ENCODE measurements around the gene LALBA. TPM values are rescaled to one million over a fixed set of nuclear protein-coding genes. Genes with fewer than 3 reads are reported as not detected.
"Not testable (repeated sequence)": the region's sequence is repeated elsewhere in the genome, so short reads cannot be mapped to it uniquely, and the experiment has no call there.

Gene LALBA
- total RNA-seq, 1 donor: not detected

- not testable (repeated sequence) for H3K4me1 ChIP-seq (ENCODE audit: insufficient read depth, low read length); H3K9me3 ChIP-seq (ENCODE audit: low read depth, low read length); H3K27me3 ChIP-seq (ENCODE audit: insufficient read depth, low read length); H3K4me3 ChIP-seq (ENCODE audit: low read length)
These were observed 16.0 kb downstream of the LALBA start for GRCh38 chr12:48553666-48554343.

GRCh38 chr12:48551636-48552035 is 18.2 kb downstream of the LALBA start:
- not testable (repeated sequence) for H3K27me3 ChIP-seq (ENCODE audit: insufficient read depth, low read length); H3K4me3 ChIP-seq (ENCODE audit: low read length); H3K4me1 ChIP-seq (ENCODE audit: insufficient read depth, low read length); H3K9me3 ChIP-seq (ENCODE audit: low read depth, low read length)

GRCh38 chr12:48547012-48547411 is 22.8 kb downstream of the LALBA start:
- not testable (repeated sequence) for H3K27me3 ChIP-seq (ENCODE audit: insufficient read depth, low read length); H3K4me1 ChIP-seq (ENCODE audit: insufficient read depth, low read length); H3K4me3 ChIP-seq (ENCODE audit: low read length); H3K9me3 ChIP-seq (ENCODE audit: low read depth, low read length)

GRCh38 chr12:48545833-48546469 is 23.9 kb downstream of the LALBA start:
- H3K4me3 ChIP-seq (ENCODE audit: low read length): no peak overlapping the region
- H3K4me1 ChIP-seq (ENCODE audit: insufficient read depth, low read length): no peaks in the 10 kb centered on the region
- H3K9me3 ChIP-seq (ENCODE audit: low read depth, low read length): no peaks in the 10 kb centered on the region
- H3K27me3 ChIP-seq (ENCODE audit: insufficient read depth, low read length): no peaks in the 10 kb centered on the region

GRCh38 chr12:48542300-48542928 is 27.4 kb downstream of the LALBA start:
- no peaks in the 10 kb centered on the region for H3K9me3 ChIP-seq (ENCODE audit: low read depth, low read length)
- H3K4me3 ChIP-seq (ENCODE audit: low read length): no peak overlapping the region
- H3K27me3 ChIP-seq (ENCODE audit: insufficient read depth, low read length): no peaks in the 10 kb centered on the region
- H3K4me1 ChIP-seq (ENCODE audit: insufficient read depth, low read length): no peaks in the 10 kb centered on the region

- H3K4me3 ChIP-seq (ENCODE audit: low read length): no peak overlapping the region
- H3K4me1 ChIP-seq (ENCODE audit: insufficient read depth, low read length): no peaks in the 10 kb centered on the region
- H3K27me3 ChIP-seq (ENCODE audit: insufficient read depth, low read length): no peaks in the 10 kb centered on the region
- H3K9me3 ChIP-seq (ENCODE audit: low read depth, low read length): no peaks in the 10 kb centered on the region
These were observed 33.2 kb downstream of the LALBA start for GRCh38 chr12:48536602-48537001.

- Histone ChIP-seq H3K9me3 (ENCODE audit: low read depth, low read length) (no peaks in the 10 kb centered on the region), H3K4me3 (ENCODE audit: low read length) (no peak overlapping the region), H3K27me3 (ENCODE audit: insufficient read depth, low read length) (no peaks in the 10 kb centered on the region), H3K4me1 (ENCODE audit: insufficient read depth, low read length) (no peaks in the 10 kb centered on the region)
These were observed 37.2 kb downstream of the LALBA start for GRCh38 chr12:48532601-48533000.

GRCh38 chr12:48527891-48528670 is 41.8 kb downstream of the LALBA start:
- H3K27me3 ChIP-seq (ENCODE audit: insufficient read depth, low read length): no peaks in the 10 kb centered on the region
- H3K4me1 ChIP-seq (ENCODE audit: insufficient read depth, low read length): no peaks in the 10 kb centered on the region
- H3K4me3 ChIP-seq (ENCODE audit: low read length): no peak overlapping the region
- no peaks in the 10 kb centered on the region for H3K9me3 ChIP-seq (ENCODE audit: low read depth, low read length)

- H3K9me3 ChIP-seq (ENCODE audit: low read depth, low read length): no peaks in the 10 kb centered on the region
- H3K4me3 ChIP-seq (ENCODE audit: low read length): no peak within 1 kb of the TSS
- no peaks in the 10 kb centered on the region for H3K4me1 ChIP-seq (ENCODE audit: insufficient read depth, low read length)
- no peaks in the 10 kb centered on the region for H3K27me3 ChIP-seq (ENCODE audit: insufficient read depth, low read length)
These were observed 44.5 kb downstream of the LALBA start, which contains the start of gene OR8S1 for GRCh38 chr12:48525332-48525731. OR8S1 (plus strand) TSS chr12:48525632; CDS start chr12:48525632, 0 bp downstream.

- not testable (repeated sequence) for H3K4me1 ChIP-seq (ENCODE audit: insufficient read depth, low read length); H3K9me3 ChIP-seq (ENCODE audit: low read depth, low read length); H3K27me3 ChIP-seq (ENCODE audit: insufficient read depth, low read length); H3K4me3 ChIP-seq (ENCODE audit: low read length)
These were observed 49.5 kb downstream of the LALBA start for GRCh38 chr12:48520381-48520780.

Other genes starting within 250 kb of the LALBA start
- gene ZNF641, start 219.1 kb downstream of the LALBA start, total RNA-seq: 19.9 TPM
- not detected for gene ANP32D, start 97.5 kb downstream of the LALBA start, total RNA-seq
- not detected for gene C12orf54, start 87.5 kb downstream of the LALBA start, total RNA-seq
- not detected for gene OR8S1, start 44.4 kb downstream of the LALBA start, total RNA-seq
- gene KANSL2, start 112.2 kb upstream of the LALBA start, total RNA-seq: 195 TPM
- gene CCNT1, start 146.7 kb upstream of the LALBA start, total RNA-seq: 120 TPM
- 0.52 TPM for gene ADCY6, start 219.0 kb upstream of the LALBA start, total RNA-seq
- gene CACNB3, start 248.4 kb upstream of the LALBA start, total RNA-seq: 0.63 TPM